ENCODE data around the gene SERPINA7. TPM values are rescaled to one million over a fixed set of nuclear protein-coding genes. Genes with fewer than 3 reads are reported as not detected.

SERPINA7 gene
- total and polyA plus RNA-seq, 2 of the 8 experiments (the other 6 are each of a cell fraction or from before 2014, with no cell fraction given) = not detected

DNA sequence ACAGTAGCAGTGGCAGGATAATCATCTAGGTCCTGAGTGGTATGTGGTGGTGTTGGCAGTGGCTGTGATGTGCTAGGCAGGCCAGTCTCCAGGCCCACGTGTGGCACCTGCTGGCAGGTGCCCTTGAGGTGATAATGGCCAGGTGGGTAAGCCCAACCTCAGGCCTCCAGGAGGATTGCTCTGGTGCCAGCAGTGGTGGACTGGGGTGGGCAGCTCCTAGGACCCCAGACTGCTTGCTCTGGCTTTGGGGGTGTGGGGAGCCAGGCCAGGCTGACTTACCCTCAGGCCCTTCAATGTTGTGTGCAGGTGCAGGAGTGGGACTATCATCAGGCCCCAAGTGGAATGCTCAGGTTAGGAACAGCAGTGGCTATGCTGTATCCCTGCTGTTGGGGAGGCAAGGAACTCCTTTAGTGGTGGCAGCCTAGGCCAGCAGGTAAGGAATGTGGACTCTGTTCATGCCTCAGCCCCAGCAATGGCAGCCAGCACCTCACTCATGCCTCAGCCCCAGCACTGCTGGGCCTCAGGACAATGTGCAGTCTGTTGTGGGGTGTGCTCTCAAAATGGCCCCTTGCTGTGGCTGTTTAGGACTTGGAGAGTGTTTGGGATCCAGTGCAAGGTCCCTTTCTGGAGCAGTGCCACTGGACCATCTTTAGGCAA lies 24.3 kb downstream of the SERPINA7 start (continued):
- TF ChIP-seq, protein P1, sequence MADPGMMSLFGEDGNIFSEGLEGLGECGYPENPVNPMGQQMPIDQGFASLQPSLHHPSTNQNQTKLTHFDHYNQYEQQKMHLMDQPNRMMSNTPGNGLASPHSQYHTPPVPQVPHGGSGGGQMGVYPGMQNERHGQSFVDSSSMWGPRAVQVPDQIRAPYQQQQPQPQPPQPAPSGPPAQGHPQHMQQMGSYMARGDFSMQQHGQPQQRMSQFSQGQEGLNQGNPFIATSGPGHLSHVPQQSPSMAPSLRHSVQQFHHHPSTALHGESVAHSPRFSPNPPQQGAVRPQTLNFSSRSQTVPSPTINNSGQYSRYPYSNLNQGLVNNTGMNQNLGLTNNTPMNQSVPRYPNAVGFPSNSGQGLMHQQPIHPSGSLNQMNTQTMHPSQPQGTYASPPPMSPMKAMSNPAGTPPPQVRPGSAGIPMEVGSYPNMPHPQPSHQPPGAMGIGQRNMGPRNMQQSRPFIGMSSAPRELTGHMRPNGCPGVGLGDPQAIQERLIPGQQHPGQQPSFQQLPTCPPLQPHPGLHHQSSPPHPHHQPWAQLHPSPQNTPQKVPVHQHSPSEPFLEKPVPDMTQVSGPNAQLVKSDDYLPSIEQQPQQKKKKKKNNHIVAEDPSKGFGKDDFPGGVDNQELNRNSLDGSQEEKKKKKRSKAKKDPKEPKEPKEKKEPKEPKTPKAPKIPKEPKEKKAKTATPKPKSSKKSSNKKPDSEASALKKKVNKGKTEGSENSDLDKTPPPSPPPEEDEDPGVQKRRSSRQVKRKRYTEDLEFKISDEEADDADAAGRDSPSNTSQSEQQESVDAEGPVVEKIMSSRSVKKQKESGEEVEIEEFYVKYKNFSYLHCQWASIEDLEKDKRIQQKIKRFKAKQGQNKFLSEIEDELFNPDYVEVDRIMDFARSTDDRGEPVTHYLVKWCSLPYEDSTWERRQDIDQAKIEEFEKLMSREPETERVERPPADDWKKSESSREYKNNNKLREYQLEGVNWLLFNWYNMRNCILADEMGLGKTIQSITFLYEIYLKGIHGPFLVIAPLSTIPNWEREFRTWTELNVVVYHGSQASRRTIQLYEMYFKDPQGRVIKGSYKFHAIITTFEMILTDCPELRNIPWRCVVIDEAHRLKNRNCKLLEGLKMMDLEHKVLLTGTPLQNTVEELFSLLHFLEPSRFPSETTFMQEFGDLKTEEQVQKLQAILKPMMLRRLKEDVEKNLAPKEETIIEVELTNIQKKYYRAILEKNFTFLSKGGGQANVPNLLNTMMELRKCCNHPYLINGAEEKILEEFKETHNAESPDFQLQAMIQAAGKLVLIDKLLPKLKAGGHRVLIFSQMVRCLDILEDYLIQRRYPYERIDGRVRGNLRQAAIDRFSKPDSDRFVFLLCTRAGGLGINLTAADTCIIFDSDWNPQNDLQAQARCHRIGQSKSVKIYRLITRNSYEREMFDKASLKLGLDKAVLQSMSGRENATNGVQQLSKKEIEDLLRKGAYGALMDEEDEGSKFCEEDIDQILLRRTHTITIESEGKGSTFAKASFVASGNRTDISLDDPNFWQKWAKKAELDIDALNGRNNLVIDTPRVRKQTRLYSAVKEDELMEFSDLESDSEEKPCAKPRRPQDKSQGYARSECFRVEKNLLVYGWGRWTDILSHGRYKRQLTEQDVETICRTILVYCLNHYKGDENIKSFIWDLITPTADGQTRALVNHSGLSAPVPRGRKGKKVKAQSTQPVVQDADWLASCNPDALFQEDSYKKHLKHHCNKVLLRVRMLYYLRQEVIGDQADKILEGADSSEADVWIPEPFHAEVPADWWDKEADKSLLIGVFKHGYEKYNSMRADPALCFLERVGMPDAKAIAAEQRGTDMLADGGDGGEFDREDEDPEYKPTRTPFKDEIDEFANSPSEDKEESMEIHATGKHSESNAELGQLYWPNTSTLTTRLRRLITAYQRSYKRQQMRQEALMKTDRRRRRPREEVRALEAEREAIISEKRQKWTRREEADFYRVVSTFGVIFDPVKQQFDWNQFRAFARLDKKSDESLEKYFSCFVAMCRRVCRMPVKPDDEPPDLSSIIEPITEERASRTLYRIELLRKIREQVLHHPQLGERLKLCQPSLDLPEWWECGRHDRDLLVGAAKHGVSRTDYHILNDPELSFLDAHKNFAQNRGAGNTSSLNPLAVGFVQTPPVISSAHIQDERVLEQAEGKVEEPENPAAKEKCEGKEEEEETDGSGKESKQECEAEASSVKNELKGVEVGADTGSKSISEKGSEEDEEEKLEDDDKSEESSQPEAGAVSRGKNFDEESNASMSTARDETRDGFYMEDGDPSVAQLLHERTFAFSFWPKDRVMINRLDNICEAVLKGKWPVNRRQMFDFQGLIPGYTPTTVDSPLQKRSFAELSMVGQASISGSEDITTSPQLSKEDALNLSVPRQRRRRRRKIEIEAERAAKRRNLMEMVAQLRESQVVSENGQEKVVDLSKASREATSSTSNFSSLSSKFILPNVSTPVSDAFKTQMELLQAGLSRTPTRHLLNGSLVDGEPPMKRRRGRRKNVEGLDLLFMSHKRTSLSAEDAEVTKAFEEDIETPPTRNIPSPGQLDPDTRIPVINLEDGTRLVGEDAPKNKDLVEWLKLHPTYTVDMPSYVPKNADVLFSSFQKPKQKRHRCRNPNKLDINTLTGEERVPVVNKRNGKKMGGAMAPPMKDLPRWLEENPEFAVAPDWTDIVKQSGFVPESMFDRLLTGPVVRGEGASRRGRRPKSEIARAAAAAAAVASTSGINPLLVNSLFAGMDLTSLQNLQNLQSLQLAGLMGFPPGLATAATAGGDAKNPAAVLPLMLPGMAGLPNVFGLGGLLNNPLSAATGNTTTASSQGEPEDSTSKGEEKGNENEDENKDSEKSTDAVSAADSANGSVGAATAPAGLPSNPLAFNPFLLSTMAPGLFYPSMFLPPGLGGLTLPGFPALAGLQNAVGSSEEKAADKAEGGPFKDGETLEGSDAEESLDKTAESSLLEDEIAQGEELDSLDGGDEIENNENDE (IDR thresholded peaks at IDR 0.05; ENCODE audit: insufficient replicate concordance, low read length) = no peak
- no peak for TF ChIP-seq RFX5 (IDR thresholded peaks at IDR 0.05; ENCODE audit: borderline replicate concordance, low read depth, low read length)
- TF ChIP-seq YY1 (IDR thresholded peaks at IDR 0.05; ENCODE audit: low read depth, low read length) = no peak
